GM10266 (cell line): ENCODE data around the gene MYCBP2.

ENCODE experiments used
- DNase-seq: peaks from one replicate; pipeline ENCODE4 v3.0.0; 2012; ENCODE audit errors: extremely low spot score
- CTCF ChIP-seq: IDR thresholded peaks from 2 replicates; pipeline ENCODE4 v1.5.1; 2012; ENCODE audit warnings: mild to moderate bottlenecking, low read depth; ENCODE audit not compliant: control insufficient read depth, insufficient read depth; ENCODE audit errors: missing control alignments

The MYCBP2 gene

GRCh38 chr13:77093735-77094134, 233.2 kb downstream of the MYCBP2 start:
- TF ChIP-seq CTCF: no peak
- DNase-seq: no peak

DNA sequence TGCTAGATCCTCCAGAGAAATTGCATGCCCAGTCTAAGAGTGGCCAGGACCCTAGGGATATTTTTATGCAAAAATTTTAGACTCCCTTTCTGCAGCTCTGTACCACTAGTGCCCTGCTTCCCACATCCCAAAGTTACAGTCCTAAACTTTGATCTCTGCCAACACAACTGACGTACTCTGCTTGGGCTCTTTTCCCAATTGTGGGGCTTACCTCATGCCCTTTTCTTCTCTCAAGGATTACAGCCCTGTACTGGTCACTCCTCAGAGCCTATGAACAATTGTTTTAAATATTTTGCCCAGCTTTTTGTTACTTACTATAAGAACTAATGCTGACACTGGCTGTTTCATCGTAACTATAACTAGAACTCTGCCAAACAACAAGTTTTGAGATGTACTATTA, 242.1 kb downstream of the MYCBP2 start:
- no peak for DNase-seq
- TF ChIP-seq CTCF: no peak

DNA sequence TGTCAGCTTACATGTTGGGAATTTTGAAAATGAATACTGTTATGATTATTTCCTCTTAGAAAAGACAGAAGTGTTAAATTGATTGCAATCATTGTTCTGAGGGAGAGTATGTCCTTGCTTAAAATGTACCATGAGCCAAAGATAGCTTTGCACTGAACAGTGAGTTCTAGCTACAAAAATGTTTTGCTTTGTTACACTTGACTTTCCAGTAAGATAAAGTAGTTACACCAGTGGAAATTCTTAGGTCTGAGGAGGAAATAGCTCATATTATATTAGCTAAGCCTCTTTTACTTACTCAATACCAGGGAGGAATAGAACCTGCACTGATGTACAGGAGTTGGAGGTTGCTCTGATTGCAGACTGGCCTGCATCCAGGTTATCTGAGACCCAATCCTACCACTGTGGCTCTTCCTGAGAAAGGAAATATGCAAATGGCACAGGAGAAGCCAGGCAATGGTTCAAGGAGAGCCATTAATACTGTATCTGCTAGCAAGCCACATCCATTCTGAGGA, 246.9 kb downstream of the MYCBP2 start:
- TF ChIP-seq CTCF: no peak
- DNase-seq: no peak

GRCh38 chr13:77067519-77067918, 259.4 kb downstream of the MYCBP2 start:
- no peak for DNase-seq
- TF ChIP-seq CTCF: no peak

DNA sequence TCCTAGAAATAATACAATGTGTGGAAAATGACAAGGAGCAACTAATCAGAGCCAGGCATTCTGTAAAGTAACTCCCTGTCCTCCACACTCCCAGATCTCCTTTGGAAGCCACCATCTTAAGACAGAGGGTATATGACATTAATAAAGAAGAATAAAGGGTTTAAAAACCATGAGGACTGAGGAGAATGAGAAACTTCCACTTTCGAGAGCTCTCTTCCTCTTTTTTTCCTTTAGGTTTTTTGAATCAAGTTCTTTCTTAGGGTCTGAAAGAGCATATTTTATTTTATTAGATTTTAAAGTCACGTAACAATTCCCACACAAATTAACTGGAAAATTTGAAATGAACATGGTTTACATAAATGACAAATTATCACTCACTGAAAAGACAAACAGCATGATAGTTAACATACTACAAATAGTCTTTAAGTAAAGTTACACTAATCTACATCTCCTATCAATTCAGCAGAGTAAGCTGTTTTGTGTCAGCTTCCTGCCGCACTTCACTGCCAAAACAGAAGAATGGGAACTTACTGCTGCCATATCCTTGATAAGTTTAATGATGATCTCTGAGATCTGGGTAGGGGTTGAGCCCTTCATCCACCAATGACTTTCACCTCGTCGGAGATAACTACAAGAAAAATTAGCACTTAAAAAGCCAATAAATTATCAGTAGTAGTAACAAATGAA, 261.3 kb downstream of the MYCBP2 start:
- DNase-seq: no peak
- no peak for TF ChIP-seq CTCF

- no peak for DNase-seq
- no peak for TF ChIP-seq CTCF
Observed at GRCh38 chr13:77062097-77062496, 264.8 kb downstream of the MYCBP2 start.

DNA sequence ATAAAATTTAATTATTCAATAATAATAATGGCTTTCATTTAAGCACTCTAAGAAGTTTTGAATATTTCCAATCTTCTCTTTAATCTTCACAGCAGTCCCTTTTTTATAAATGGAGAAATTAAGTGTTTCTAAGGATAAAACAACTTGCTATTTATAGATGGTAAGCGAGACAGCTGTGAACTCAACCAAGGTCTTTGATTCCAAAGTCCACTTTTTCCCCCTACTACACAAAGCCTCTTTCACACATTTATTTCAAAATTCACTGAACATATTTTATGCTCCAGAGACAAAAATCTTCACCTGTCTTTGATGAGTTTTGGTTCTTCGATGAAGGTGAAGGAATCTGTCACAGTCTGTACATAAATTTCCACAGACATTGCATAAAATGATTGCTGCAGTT, 265.5 kb downstream of the MYCBP2 start:
- TF ChIP-seq CTCF: no peak
- DNase-seq: no peak
